SK-N-SH (cell line): ENCODE measurements around the gene ANKUB1. TPM values are rescaled to one million over a fixed set of nuclear protein-coding genes. Genes with fewer than 3 reads are reported as not detected.

Source experiments
- CTCF ChIA-PET: fragments of 300-600, 350-600 bp; formaldehyde crosslinking; extraction: SDS; loops from one replicate; lab custom pipeline; 2021; lab: Yijun Ruan, JAX
- POLR2A ChIA-PET: fragments of 350-600 bp; sonication (Branson Sonifier 250); formaldehyde crosslinking; extraction: SDS; loops from one replicate; lab custom pipeline; 2020; ENCODE audit warnings: antibody characterized with exemption, inconsistent platforms; lab: Yijun Ruan, JAX
- DNase-seq: peaks from one replicate; pipeline ENCODE4 v3.0.0; 2012
- H2AFZ ChIP-seq: fragments of 200-600 bp; sonication (generic); 2 replicates; pipeline ENCODE4 v1.8.1; 2016; ENCODE audit warnings: antibody characterized with exemption, mild to moderate bottlenecking, low read depth
- H3F3A ChIP-seq: fragments of 200-600 bp; sonication (generic); replicated peaks from 2 replicates; pipeline ENCODE3; 2016; ENCODE audit warnings: antibody characterized with exemption, mild to moderate bottlenecking; ENCODE audit not compliant: insufficient read depth
- H3K27ac ChIP-seq, 2 experiments: fragments of 200-500 bp in 1 of 2; fragments of 200-600 bp in 1 of 2; sonication (Bioruptor generic) in 1 of 2; sonication (generic), shearing (Covaris generic) in 1 of 2; 2 replicates each; pipeline versions ENCODE4 v1.5.1 to v1.6.1; 2014 to 2016; ENCODE audit warnings: low read depth in 2 of 2, inconsistent platforms in 1 of 2, low read length in 1 of 2, mild to moderate bottlenecking in 1 of 2, mixed read lengths in 1 of 2
- H3K27me3 ChIP-seq: fragments of 200-600 bp; sonication (generic), shearing (Covaris generic); 2 replicates; pipeline ENCODE4 v1.6.1; 2016; ENCODE audit warnings: mixed run types; ENCODE audit not compliant: insufficient read depth
- H3K36me3 ChIP-seq, 2 experiments: fragments of 200-500 bp in 1 of 2; fragments of 200-600 bp in 1 of 2; sonication (Bioruptor generic) in 1 of 2; sonication (generic) in 1 of 2; replicated peaks in 1 of 2; 2 replicates each; pipeline versions ENCODE3 to v1.5.1; 2014 to 2016; ENCODE audit warnings: low read length in 1 of 2, mild to moderate bottlenecking in 1 of 2; ENCODE audit not compliant: insufficient read depth in 2 of 2, control insufficient read depth in 1 of 2
- H3K4me1 ChIP-seq, 2 experiments: fragments of 200-500 bp in 1 of 2; fragments of 200-600 bp in 1 of 2; sonication (Bioruptor generic) in 1 of 2; sonication (generic), shearing (Covaris generic) in 1 of 2; 2 replicates each; pipeline versions ENCODE4 v1.5.1 to v1.6.1; 2014 to 2016; ENCODE audit warnings: low read depth in 1 of 2, low read length in 1 of 2, mixed run types in 1 of 2; ENCODE audit not compliant: insufficient read depth in 2 of 2, control insufficient read depth in 1 of 2
- H3K4me2 ChIP-seq: fragments of 200-600 bp; sonication (generic), shearing (Covaris generic); 2 replicates; pipeline ENCODE4 v1.6.1; 2017; ENCODE audit warnings: mixed run types
- H3K4me3 ChIP-seq, 2 experiments: fragments of 200-500 bp in 1 of 2; fragments of 200-600 bp in 1 of 2; sonication (Bioruptor generic) in 1 of 2; sonication (generic), shearing (Covaris generic) in 1 of 2; 2 replicates each; pipeline versions ENCODE4 v1.5.1 to v1.8.1; 2014 to 2016; ENCODE audit warnings: low read depth in 2 of 2, inconsistent platforms in 1 of 2, low read length in 1 of 2, mild to moderate bottlenecking in 1 of 2, mixed read lengths in 1 of 2, moderate library complexity in 1 of 2
- H3K79me2 ChIP-seq: fragments of 200-600 bp; sonication (generic); 2 replicates; pipeline ENCODE4 v1.8.1; 2017; ENCODE audit warnings: mild to moderate bottlenecking; ENCODE audit not compliant: insufficient read depth
- H3K9ac ChIP-seq: fragments of 200-600 bp; sonication (generic); 2 replicates; pipeline ENCODE4 v1.6.1; 2017; ENCODE audit warnings: mixed run types
- H3K9me2 ChIP-seq: fragments of 200-600 bp; sonication (generic); 2 replicates; pipeline ENCODE4 v1.6.1; 2017; ENCODE audit warnings: mixed run types
- H3K9me3 ChIP-seq: fragments of 200-600 bp; sonication (generic); 2 replicates; pipeline ENCODE4 v1.6.1; 2017; ENCODE audit warnings: mixed run types, mild to moderate bottlenecking, moderate library complexity
- H4K20me1 ChIP-seq: fragments of 200-600 bp; sonication (generic); 2 replicates; pipeline ENCODE4 v1.6.1; 2017; ENCODE audit warnings: mild to moderate bottlenecking, mixed run types; ENCODE audit not compliant: insufficient read depth
- CHD2 ChIP-seq: fragments of 150-350 bp; IDR thresholded peaks from 2 replicates; pipeline ENCODE4 v1.6.1; 2018; ENCODE audit warnings: low read length; ENCODE audit not compliant: partially characterized antibody
- ELF1 ChIP-seq: IDR thresholded peaks from 2 replicates; pipeline ENCODE4 v1.4.0; 2012
- EP300 ChIP-seq, 2 experiments: IDR thresholded peaks; 2 replicates each; pipeline versions ENCODE4 v1.4.0 to v1.6.1; 2012; ENCODE audit warnings: borderline replicate concordance in 1 of 2, low read depth in 1 of 2, low read length in 1 of 2
- FOSL2 ChIP-seq: IDR thresholded peaks from 2 replicates; pipeline ENCODE4 v1.4.0; 2012; ENCODE audit warnings: low read depth, mild to moderate bottlenecking, moderate library complexity, borderline replicate concordance
- IRF3 ChIP-seq: fragments of 150-350 bp; IDR thresholded peaks from 2 replicates; pipeline ENCODE4 v1.6.1; 2016; ENCODE audit warnings: mild to moderate bottlenecking, low read depth, low read length
- JUND ChIP-seq: IDR thresholded peaks from 2 replicates; pipeline ENCODE4 v1.4.0; 2012
- MAX ChIP-seq: IDR thresholded peaks from 2 replicates; pipeline ENCODE4 v1.4.0; 2012; ENCODE audit warnings: low read depth
- NFIC ChIP-seq: IDR thresholded peaks from 2 replicates; pipeline ENCODE4 v1.4.0; 2012; ENCODE audit warnings: borderline replicate concordance
- PBX3 ChIP-seq: IDR thresholded peaks from 2 replicates; pipeline ENCODE4; 2012
- POLR2AphosphoS5 ChIP-seq: IDR thresholded peaks from 2 replicates; pipeline ENCODE4 v1.6.1; 2012; ENCODE audit warnings: low read depth, low read length
- RXRA ChIP-seq: IDR thresholded peaks from 2 replicates; pipeline ENCODE4 v1.4.0; 2012; ENCODE audit warnings: low read depth, mild to moderate bottlenecking, borderline replicate concordance
- SIN3A ChIP-seq: IDR thresholded peaks from 2 replicates; pipeline ENCODE4 v1.6.1; 2012; ENCODE audit warnings: low read depth, mild to moderate bottlenecking, low read length, moderate library complexity, borderline replicate concordance
- SMC3 ChIP-seq: IDR thresholded peaks from 2 replicates; pipeline ENCODE4 v1.6.1; 2012; ENCODE audit warnings: low read depth, low read length, improper control_type of control experiment
- TEAD4 ChIP-seq: IDR thresholded peaks from 2 replicates; pipeline ENCODE4 v1.4.0; 2012; ENCODE audit warnings: mild to moderate bottlenecking, borderline replicate concordance; ENCODE audit not compliant: insufficient read depth
- YY1 ChIP-seq: IDR thresholded peaks from 2 replicates; pipeline ENCODE4 v1.4.0; 2012; ENCODE audit warnings: low read depth, mild to moderate bottlenecking
- ZBTB33 ChIP-seq: IDR thresholded peaks from 2 replicates; pipeline ENCODE4 v1.4.0; 2012; ENCODE audit warnings: low read depth, borderline replicate concordance
- WGBS: methylation state at CpG from one replicate; pipeline ENCODE4 v1.1.6; 2017; ENCODE audit warnings: low lambda C conversion rate; 5-methylcytosine and 5-hydroxymethylcytosine counted together
- polyA plus RNA-seq, 3 experiments: library from polyadenylated mRNA; depleted of rRNA; stranded (reverse); fragments of >200 nt; gene quantifications; 2 replicates each; pipeline ENCODE4 v1.2.3, GENCODE V29; 2012

Gene ANKUB1
- polyA plus RNA-seq, 1 of the 3 experiments (the other 2 are of a cell fraction): not detected

- 27% methylated on average over 3 of the region's 3 CpGs for WGBS
- no peak overlapping the region for H2AFZ ChIP-seq
- no peak for DNase-seq
- H3K9me3 ChIP-seq: no peaks in the 10 kb centered on the region
- ChIA-PET POLR2A (no interaction called here), CTCF (interaction anchor here (0.8 to 4.6 kb wide), 3 partner anchors 8 to 45 kb away, joined by 3 to 27 read pairs (median 11); no protein-coding TSS in a partner anchor)
- H3F3A ChIP-seq: no peaks in the 10 kb centered on the region
- no peaks in the 10 kb centered on the region; the same call in 1 of the 2 replicates for H3K27me3 ChIP-seq
- no peak overlapping the region for H3K4me2 ChIP-seq
- H4K20me1 ChIP-seq: no peaks in the 10 kb centered on the region
- H3K36me3 ChIP-seq: no peaks in the 10 kb centered on the region
- no peak overlapping the region for H3K9ac ChIP-seq
- no peak overlapping the region for H3K27ac ChIP-seq
- no peak overlapping the region for H3K4me3 ChIP-seq
- TF ChIP-seq MAX (no peak), SIN3A (no peak), CHD2 (no peak), PBX3 (no peak), EP300 (IDR thresholded peaks at IDR 0.05; ENCODE audit: borderline replicate concordance in 1 of 2, low read depth in 1 of 2, low read length in 1 of 2) (no peak), RXRA (no peak), ELF1 (no peak), IRF3 (no peak), FOSL2 (no peak), NFIC (no peak), SMC3 (no peak), ZBTB33 (no peak), POLR2AphosphoS5 (no peak), TEAD4 (no peak), JUND (no peak), YY1 (no peak)
- TF ChIP-seq, all 33 proteins: peak for 0
- H3K9me2 ChIP-seq: peaks cover 4% of the 10 kb centered on the region; the same call in 1 of the 2 replicates
- no peaks in the 10 kb centered on the region for H3K4me1 ChIP-seq
- no peaks in the 10 kb centered on the region for H3K79me2 ChIP-seq
Observed at GRCh38 chr3:149763565-149764195, 28.7 kb downstream of the ANKUB1 start.
